Suprapubic skin (tissue), 4 donors: Measurements from ENCODE around the gene ENTPD1.
"Not testable (repeated sequence)": the region's sequence is repeated elsewhere in the genome, so short reads cannot be mapped to it uniquely, and the experiment has no call there.

Source experiments
- CTCF ChIP-seq, 2 donors: fragments of 200-600 bp in 1 of 2; fragments of 450-650 bp in 1 of 2; sonication (generic) in 1 of 2; IDR thresholded peaks; one replicate each; pipeline ENCODE4 v1.5.1; 2016 to 2019; ENCODE audit warnings: antibody characterized with exemption in 2 of 2, mild to moderate bottlenecking in 1 of 2, moderate library complexity in 1 of 2
- EP300 ChIP-seq: sonication (generic); formaldehyde crosslinking; IDR thresholded peaks from one replicate; pipeline ENCODE4 v1.6.1; 2017; ENCODE audit warnings: antibody characterized with exemption
- POLR2A ChIP-seq, 2 donors: fragments of 450-650 bp; IDR thresholded peaks; one replicate each; pipeline ENCODE4 v1.6.1; 2017; ENCODE audit warnings: antibody characterized with exemption in 2 of 2, mild to moderate bottlenecking in 2 of 2, moderate library complexity in 2 of 2
- POLR2AphosphoS5 ChIP-seq, 3 donors: sonication (generic); formaldehyde crosslinking; IDR thresholded peaks; one replicate each; pipeline ENCODE4 v1.6.1; 2017; ENCODE audit warnings: antibody characterized with exemption in 3 of 3

- TF ChIP-seq CTCF (IDR thresholded peaks at IDR 0.05); POLR2A (IDR thresholded peaks at IDR 0.05); EP300; POLR2AphosphoS5 (IDR thresholded peaks at IDR 0.05): not testable (repeated sequence)
Measured at GRCh38 chr10:95916039-95916438, 160.1 kb downstream of the ENTPD1 start.
